DOHH2 (cell line): ENCODE measurements around the gene RALGAPA2.

Experiments
- CTCF ChIP-seq: fragments of 200-600 bp; sonication (generic); IDR thresholded peaks from one replicate; pipeline ENCODE4 v1.5.1; 2014; ENCODE audit warnings: antibody characterized with exemption, mild to moderate bottlenecking, low read depth, low read length; ENCODE audit not compliant: poor library complexity, severe bottlenecking
- EZH2phosphoT487 ChIP-seq: fragments of 200-600 bp; sonication (generic); IDR thresholded peaks from 2 replicates; pipeline ENCODE4 v1.6.1; 2017; ENCODE audit warnings: borderline replicate concordance, mild to moderate bottlenecking, antibody characterized with exemption, low read length, moderate library complexity, mixed read lengths

- no peak for TF ChIP-seq EZH2phosphoT487
- TF ChIP-seq CTCF = no peak
Observed at GRCh38 chr20:20699144-20699543, 13.3 kb downstream of the RALGAPA2 start.
